Right forelimb (tissue), 1 donor: ENCODE measurements around the gene PATE2.

Experiments
- DNase-seq: peaks from one replicate; pipeline ENCODE4 v3.0.0-alpha.2; 2018

The PATE2 gene

GRCh38 chr11:125778728-125779127 lies at the start of gene PATE2:
TSS of gene PATE2 (minus strand) at chr11:125778828. CDS start at chr11:125778773, 55 bp downstream.
- DNase-seq, result no peak

GRCh38 chr11:125807909-125808308 lies 29.3 kb upstream of the PATE2 start:
- no peak for DNase-seq

- no peak for DNase-seq
Observed at GRCh38 chr11:125802387-125802786, 23.8 kb upstream of the PATE2 start.

GRCh38 chr11:125799808-125800207 lies 21.2 kb upstream of the PATE2 start:
- no peak for DNase-seq

DNA sequence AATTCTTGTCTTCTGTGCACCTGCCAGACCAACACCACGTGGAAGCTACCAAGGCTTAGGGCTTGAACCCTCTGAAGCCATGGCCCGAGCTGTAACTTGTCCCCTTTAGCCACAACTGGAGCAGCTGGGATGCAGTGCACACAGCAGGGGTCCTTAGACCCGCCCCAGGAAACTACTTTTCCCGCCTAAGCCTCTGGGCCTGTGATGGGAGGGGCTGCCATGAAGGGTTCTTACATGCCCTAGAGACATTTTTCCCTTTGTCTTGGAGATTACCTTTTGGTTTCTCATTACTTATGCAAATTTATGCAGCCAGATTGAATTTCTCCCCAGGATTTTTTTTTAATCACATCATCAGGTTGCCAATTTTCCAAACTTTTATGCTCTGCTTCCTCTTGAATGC lies 19.0 kb upstream of the PATE2 start:
- DNase-seq, result no peak

- no peak for DNase-seq
Observed at GRCh38 chr11:125790825-125791224, 12.2 kb upstream of the PATE2 start.

DNA sequence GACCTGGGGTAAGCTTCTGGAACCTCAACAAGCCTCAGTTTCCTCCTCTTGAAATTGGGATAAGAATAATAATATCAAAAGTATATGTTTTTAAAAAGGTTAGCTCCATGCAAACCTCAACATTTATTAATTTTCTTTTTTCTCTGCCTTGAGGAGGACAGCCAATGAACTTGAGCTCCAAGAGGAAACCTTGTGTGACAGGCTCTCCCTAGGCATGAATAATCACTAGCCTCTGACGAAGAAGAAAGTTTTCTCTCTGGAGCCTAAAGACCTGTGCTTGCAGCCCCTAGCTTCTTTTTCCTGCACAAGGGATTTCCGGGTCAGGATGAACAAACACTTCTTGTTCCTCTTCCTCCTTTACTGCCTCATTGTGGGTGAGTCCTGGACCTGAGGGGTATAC lies 9.2 kb upstream of the PATE2 start, which contains the start of gene PATE3:
TSS of gene PATE3 (plus strand) at position 301 of the 400 bp plus-strand sequence. CDS start at position 326, 25 bp downstream.
- DNase-seq, result no peak

GRCh38 chr11:125784678-125785077 lies 6.0 kb upstream of the PATE2 start:
- DNase-seq, result no peak

GRCh38 chr11:125777309-125777708 lies 1.3 kb downstream of the PATE2 start:
- no peak for DNase-seq

DNA sequence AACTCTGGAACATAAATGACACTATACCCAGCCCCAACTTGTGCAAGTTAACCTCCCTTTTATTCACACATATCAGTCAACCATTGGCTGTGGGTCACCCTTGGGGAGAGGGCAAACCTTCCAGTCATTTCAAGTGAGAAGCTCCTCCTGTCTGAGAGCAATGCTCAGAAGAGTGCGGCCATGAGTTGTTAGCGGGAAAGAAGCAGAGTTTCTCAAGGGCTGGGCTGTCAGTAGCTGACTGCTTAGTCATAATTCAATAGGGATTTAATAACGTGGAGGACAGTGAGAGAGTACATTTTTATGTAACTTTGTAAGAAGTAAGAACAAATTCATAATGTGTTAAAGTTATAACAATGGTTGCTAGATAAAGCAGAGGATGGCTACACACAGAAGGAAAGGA lies 5.1 kb downstream of the PATE2 start:
- no peak for DNase-seq

GRCh38 chr11:125772834-125773505 lies 5.7 kb downstream of the PATE2 start:
- no peak for DNase-seq

GRCh38 chr11:125770583-125770982 lies 8.0 kb downstream of the PATE2 start:
- DNase-seq, result no peak

- no peak for DNase-seq
Observed at GRCh38 chr11:125768336-125769046, 10.1 kb downstream of the PATE2 start.

- DNase-seq, result no peak
Observed at GRCh38 chr11:125766251-125766650, 12.4 kb downstream of the PATE2 start.

- DNase-seq, result no peak
Observed at GRCh38 chr11:125763483-125763882, 15.1 kb downstream of the PATE2 start.

GRCh38 chr11:125762445-125762844 lies 16.2 kb downstream of the PATE2 start:
- no peak for DNase-seq

GRCh38 chr11:125756050-125756449 lies 22.6 kb downstream of the PATE2 start:
- DNase-seq, result no peak

DNA sequence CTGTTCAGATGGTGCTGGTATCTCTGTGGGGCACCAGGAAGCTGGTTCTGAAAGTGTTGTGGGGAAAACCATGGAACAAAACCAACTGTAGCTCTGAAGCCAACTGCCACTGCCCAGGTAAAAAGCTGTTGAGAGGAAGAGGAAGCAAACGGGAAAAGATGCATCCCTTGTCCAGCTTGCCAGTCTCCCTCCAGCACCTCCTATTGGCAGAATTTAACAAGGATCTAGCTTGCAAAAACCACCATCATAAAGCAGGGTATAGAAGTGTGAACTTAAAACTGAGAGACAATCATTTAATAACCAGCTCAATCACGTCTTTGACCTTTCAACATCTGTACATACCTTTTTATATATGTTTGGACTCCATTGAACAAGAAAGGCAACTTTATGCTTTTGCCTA lies 28.0 kb downstream of the PATE2 start:
- DNase-seq, result no peak

- DNase-seq, result no peak
Observed at GRCh38 chr11:125745979-125746378, 32.6 kb downstream of the PATE2 start, which contains the start of gene PATE1. TSS of gene PATE1 (plus strand) at chr11:125746279. CDS start at chr11:125746305, 26 bp downstream.

- DNase-seq, result no peak
Observed at GRCh38 chr11:125743681-125744080, 34.9 kb downstream of the PATE2 start.

GRCh38 chr11:125740617-125741016 lies 38.0 kb downstream of the PATE2 start:
- no peak for DNase-seq

DNA sequence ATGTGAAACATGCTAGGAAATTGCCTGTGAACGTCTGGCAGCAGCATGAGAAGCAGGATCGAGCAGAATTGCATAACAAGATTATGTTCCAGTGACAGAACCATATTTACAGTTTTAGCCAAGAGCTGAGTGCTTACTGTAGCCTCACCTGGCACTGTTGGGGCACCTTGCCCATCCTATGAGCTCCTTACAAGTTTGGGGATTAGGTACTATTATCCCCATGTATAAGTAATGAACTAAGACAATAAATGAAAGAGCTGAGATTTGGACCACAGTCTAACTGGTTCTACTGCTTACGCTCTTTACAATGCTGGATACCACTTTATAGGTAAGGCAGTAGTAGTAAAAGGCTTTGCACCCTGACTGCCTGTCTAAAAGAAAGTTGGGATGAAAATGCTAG lies 49.7 kb downstream of the PATE2 start:
- no peak for DNase-seq
